Measurements from ENCODE around the gene PALM2AKAP2.
"Not testable (repeated sequence)": the region's sequence is repeated elsewhere in the genome, so short reads cannot be mapped to it uniquely, and the experiment has no call there.

The PALM2AKAP2 gene

GRCh38 chr9:109813829-109814228 is 33.8 kb downstream of the PALM2AKAP2 start:
- no peaks in the 10 kb centered on the region for H3K27me3 ChIP-seq (ENCODE audit: control insufficient read depth, insufficient read depth, low read length)
- H3K36me3 ChIP-seq (ENCODE audit: control insufficient read depth, insufficient read depth, low read length): no peaks in the 10 kb centered on the region
- peaks cover 3% of the 10 kb centered on the region for H3K4me1 ChIP-seq (ENCODE audit: control insufficient read depth, insufficient read depth, low read length)
- H3K4me3 ChIP-seq (ENCODE audit: low read length): no peak overlapping the region
- H3K9me3 ChIP-seq (ENCODE audit: control insufficient read depth, low read length): no peaks in the 10 kb centered on the region
- H3K9ac ChIP-seq (ENCODE audit: low read length): no peak overlapping the region

GRCh38 chr9:109815366-109815947 is 35.5 kb downstream of the PALM2AKAP2 start:
- H3K4me1 ChIP-seq (ENCODE audit: control insufficient read depth, insufficient read depth, low read length): peaks cover 3% of the 10 kb centered on the region
- H3K36me3 ChIP-seq (ENCODE audit: control insufficient read depth, insufficient read depth, low read length): no peaks in the 10 kb centered on the region
- H3K27me3 ChIP-seq (ENCODE audit: control insufficient read depth, insufficient read depth, low read length): no peaks in the 10 kb centered on the region
- H3K4me3 ChIP-seq (ENCODE audit: low read length): no peak overlapping the region
- H3K9ac ChIP-seq (ENCODE audit: low read length): no peak overlapping the region
- H3K9me3 ChIP-seq (ENCODE audit: control insufficient read depth, low read length): no peaks in the 10 kb centered on the region

GRCh38 chr9:109816490-109816889 is 36.5 kb downstream of the PALM2AKAP2 start:
- Histone ChIP-seq H3K4me1 (ENCODE audit: control insufficient read depth, insufficient read depth, low read length) (peaks cover 3% of the 10 kb centered on the region), H3K9ac (ENCODE audit: low read length) (no peak overlapping the region), H3K9me3 (ENCODE audit: control insufficient read depth, low read length) (no peaks in the 10 kb centered on the region), H3K4me3 (ENCODE audit: low read length) (no peak overlapping the region), H3K27me3 (ENCODE audit: control insufficient read depth, insufficient read depth, low read length) (no peaks in the 10 kb centered on the region), H3K36me3 (ENCODE audit: control insufficient read depth, insufficient read depth, low read length) (no peaks in the 10 kb centered on the region)

- no peak overlapping the region for H3K9ac ChIP-seq (ENCODE audit: low read length)
- H3K4me1 ChIP-seq (ENCODE audit: control insufficient read depth, insufficient read depth, low read length): peaks cover 3% of the 10 kb centered on the region
Measured at GRCh38 chr9:109817146-109817845, 37.3 kb downstream of the PALM2AKAP2 start.

GRCh38 chr9:109817846-109818472 is 38.0 kb downstream of the PALM2AKAP2 start:
- Histone ChIP-seq H3K36me3 (ENCODE audit: control insufficient read depth, insufficient read depth, low read length) (no peaks in the 10 kb centered on the region), H3K27me3 (ENCODE audit: control insufficient read depth, insufficient read depth, low read length) (no peaks in the 10 kb centered on the region), H3K4me3 (ENCODE audit: low read length) (no peak overlapping the region), H3K4me1 (ENCODE audit: control insufficient read depth, insufficient read depth, low read length) (peaks cover 3% of the 10 kb centered on the region), H3K9me3 (ENCODE audit: control insufficient read depth, low read length) (no peaks in the 10 kb centered on the region), H3K9ac (ENCODE audit: low read length) (no peak overlapping the region)

More at GRCh38 chr9:109817146-109817845, 37.3 kb downstream of the PALM2AKAP2 start:
- Histone ChIP-seq H3K4me3 (ENCODE audit: low read length) (no peak overlapping the region), H3K36me3 (ENCODE audit: control insufficient read depth, insufficient read depth, low read length) (no peaks in the 10 kb centered on the region), H3K27me3 (ENCODE audit: control insufficient read depth, insufficient read depth, low read length) (no peaks in the 10 kb centered on the region), H3K9me3 (ENCODE audit: control insufficient read depth, low read length) (no peaks in the 10 kb centered on the region)

GRCh38 chr9:109821711-109822110 is 41.7 kb downstream of the PALM2AKAP2 start:
- no peaks in the 10 kb centered on the region for H3K36me3 ChIP-seq (ENCODE audit: control insufficient read depth, insufficient read depth, low read length)
- H3K27me3 ChIP-seq (ENCODE audit: control insufficient read depth, insufficient read depth, low read length): no peaks in the 10 kb centered on the region
- H3K9ac ChIP-seq (ENCODE audit: low read length): no peak overlapping the region
- peaks cover 3% of the 10 kb centered on the region for H3K4me1 ChIP-seq (ENCODE audit: control insufficient read depth, insufficient read depth, low read length)
- no peaks in the 10 kb centered on the region for H3K9me3 ChIP-seq (ENCODE audit: control insufficient read depth, low read length)
- H3K4me3 ChIP-seq (ENCODE audit: low read length): no peak overlapping the region

- H3K36me3 ChIP-seq (ENCODE audit: control insufficient read depth, insufficient read depth, low read length); H3K9me3 ChIP-seq (ENCODE audit: control insufficient read depth, low read length); H3K4me3 ChIP-seq (ENCODE audit: low read length); H3K27me3 ChIP-seq (ENCODE audit: control insufficient read depth, insufficient read depth, low read length); H3K4me1 ChIP-seq (ENCODE audit: control insufficient read depth, insufficient read depth, low read length); H3K9ac ChIP-seq (ENCODE audit: low read length): not testable (repeated sequence)
Measured at GRCh38 chr9:109825383-109825782, 45.4 kb downstream of the PALM2AKAP2 start.

GRCh38 chr9:109826559-109826958 is 46.6 kb downstream of the PALM2AKAP2 start:
- H3K27me3 ChIP-seq (ENCODE audit: control insufficient read depth, insufficient read depth, low read length): no peaks in the 10 kb centered on the region
- H3K9ac ChIP-seq (ENCODE audit: low read length): no peak overlapping the region
- H3K4me1 ChIP-seq (ENCODE audit: control insufficient read depth, insufficient read depth, low read length): no peaks in the 10 kb centered on the region
- no peak overlapping the region for H3K4me3 ChIP-seq (ENCODE audit: low read length)
- no peaks in the 10 kb centered on the region for H3K36me3 ChIP-seq (ENCODE audit: control insufficient read depth, insufficient read depth, low read length)
- no peaks in the 10 kb centered on the region for H3K9me3 ChIP-seq (ENCODE audit: control insufficient read depth, low read length)

GRCh38 chr9:109828254-109828653 is 48.3 kb downstream of the PALM2AKAP2 start:
- Histone ChIP-seq H3K27me3 (ENCODE audit: control insufficient read depth, insufficient read depth, low read length) (no peaks in the 10 kb centered on the region), H3K4me3 (ENCODE audit: low read length) (no peak overlapping the region), H3K4me1 (ENCODE audit: control insufficient read depth, insufficient read depth, low read length) (no peaks in the 10 kb centered on the region), H3K9me3 (ENCODE audit: control insufficient read depth, low read length) (no peaks in the 10 kb centered on the region), H3K9ac (ENCODE audit: low read length) (no peak overlapping the region), H3K36me3 (ENCODE audit: control insufficient read depth, insufficient read depth, low read length) (no peaks in the 10 kb centered on the region)

All from mucosa of stomach (tissue), 1 donor.